ENCODE results near the gene NECAB2. TPM values are rescaled to one million over a fixed set of nuclear protein-coding genes. Genes with fewer than 3 reads are reported as not detected.
"Not testable (repeated sequence)": the region's sequence is repeated elsewhere in the genome, so short reads cannot be mapped to it uniquely, and the experiment has no call there.

Gene NECAB2
- total RNA-seq, 2 experiments from 2014 or later, result not detected

DNA sequence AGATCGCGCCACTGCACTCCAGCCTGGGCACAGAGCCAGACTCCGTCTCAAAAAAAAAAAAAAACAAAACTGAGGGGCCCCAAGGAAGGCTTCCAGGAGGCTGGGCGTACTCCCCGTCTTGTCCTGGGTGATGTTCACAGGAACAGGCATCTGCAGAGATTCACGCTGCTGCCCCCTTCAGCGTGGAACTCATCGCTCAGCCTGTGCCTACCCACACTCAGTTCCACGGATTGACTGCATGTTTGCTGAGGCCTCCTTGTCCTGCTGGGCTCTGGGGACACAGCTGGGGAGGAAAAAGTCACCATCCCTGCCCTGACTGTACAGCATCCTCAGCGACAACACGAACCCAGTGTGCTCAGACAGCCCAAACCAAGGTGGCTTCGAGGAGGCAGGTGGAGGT, 27.9 kb upstream of the NECAB2 start:
- no peaks in the 10 kb centered on the region for H3K27me3 Mint-ChIP-seq
- TF ChIP-seq, protein P1, sequence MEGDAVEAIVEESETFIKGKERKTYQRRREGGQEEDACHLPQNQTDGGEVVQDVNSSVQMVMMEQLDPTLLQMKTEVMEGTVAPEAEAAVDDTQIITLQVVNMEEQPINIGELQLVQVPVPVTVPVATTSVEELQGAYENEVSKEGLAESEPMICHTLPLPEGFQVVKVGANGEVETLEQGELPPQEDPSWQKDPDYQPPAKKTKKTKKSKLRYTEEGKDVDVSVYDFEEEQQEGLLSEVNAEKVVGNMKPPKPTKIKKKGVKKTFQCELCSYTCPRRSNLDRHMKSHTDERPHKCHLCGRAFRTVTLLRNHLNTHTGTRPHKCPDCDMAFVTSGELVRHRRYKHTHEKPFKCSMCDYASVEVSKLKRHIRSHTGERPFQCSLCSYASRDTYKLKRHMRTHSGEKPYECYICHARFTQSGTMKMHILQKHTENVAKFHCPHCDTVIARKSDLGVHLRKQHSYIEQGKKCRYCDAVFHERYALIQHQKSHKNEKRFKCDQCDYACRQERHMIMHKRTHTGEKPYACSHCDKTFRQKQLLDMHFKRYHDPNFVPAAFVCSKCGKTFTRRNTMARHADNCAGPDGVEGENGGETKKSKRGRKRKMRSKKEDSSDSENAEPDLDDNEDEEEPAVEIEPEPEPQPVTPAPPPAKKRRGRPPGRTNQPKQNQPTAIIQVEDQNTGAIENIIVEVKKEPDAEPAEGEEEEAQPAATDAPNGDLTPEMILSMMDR (IDR thresholded peaks at IDR 0.05), result no peak
- H3K27ac Mint-ChIP-seq, result no peak overlapping the region
- no peak overlapping the region for H3K4me3 ChIP-seq (ENCODE audit: low read length)
- H3K9me3 Mint-ChIP-seq, result no peaks in the 10 kb centered on the region
- intact Hi-C loops (cut with DNase I, micrococcal nuclease), result no loop called here
- ATAC-seq (ENCODE audit: poor library complexity) (no peak), DNase-seq (no peak)
- H3K4me1 Mint-ChIP-seq (ENCODE audit: low read depth), result peaks cover 4% of the 10 kb centered on the region
- CTCF ChIA-PET, result no interaction called here
- POLR2A ChIA-PET, result no interaction called here
- H3K36me3 ChIP-seq (ENCODE audit: insufficient read depth, low read length), result no peaks in the 10 kb centered on the region
- H3K4me1 ChIP-seq (ENCODE audit: insufficient read depth, low read length), result no peaks in the 10 kb centered on the region
- H3K9me3 ChIP-seq (ENCODE audit: control insufficient read depth in 1 of 2, insufficient read depth in 1 of 2, low read length in 2 of 2), result no peaks in the 10 kb centered on the region
- H3K27ac ChIP-seq (ENCODE audit: low read depth in 1 of 2, low read length in 2 of 2), result no peak overlapping the region
- H3K4me3 Mint-ChIP-seq, result no peak overlapping the region
- peaks cover 3% of the 10 kb centered on the region for H3K36me3 Mint-ChIP-seq (ENCODE audit: low read depth)
- H3K27me3 ChIP-seq (ENCODE audit: control insufficient read depth in 1 of 2, insufficient read depth in 2 of 2, low read length in 2 of 2), result no peaks in the 10 kb centered on the region

DNA sequence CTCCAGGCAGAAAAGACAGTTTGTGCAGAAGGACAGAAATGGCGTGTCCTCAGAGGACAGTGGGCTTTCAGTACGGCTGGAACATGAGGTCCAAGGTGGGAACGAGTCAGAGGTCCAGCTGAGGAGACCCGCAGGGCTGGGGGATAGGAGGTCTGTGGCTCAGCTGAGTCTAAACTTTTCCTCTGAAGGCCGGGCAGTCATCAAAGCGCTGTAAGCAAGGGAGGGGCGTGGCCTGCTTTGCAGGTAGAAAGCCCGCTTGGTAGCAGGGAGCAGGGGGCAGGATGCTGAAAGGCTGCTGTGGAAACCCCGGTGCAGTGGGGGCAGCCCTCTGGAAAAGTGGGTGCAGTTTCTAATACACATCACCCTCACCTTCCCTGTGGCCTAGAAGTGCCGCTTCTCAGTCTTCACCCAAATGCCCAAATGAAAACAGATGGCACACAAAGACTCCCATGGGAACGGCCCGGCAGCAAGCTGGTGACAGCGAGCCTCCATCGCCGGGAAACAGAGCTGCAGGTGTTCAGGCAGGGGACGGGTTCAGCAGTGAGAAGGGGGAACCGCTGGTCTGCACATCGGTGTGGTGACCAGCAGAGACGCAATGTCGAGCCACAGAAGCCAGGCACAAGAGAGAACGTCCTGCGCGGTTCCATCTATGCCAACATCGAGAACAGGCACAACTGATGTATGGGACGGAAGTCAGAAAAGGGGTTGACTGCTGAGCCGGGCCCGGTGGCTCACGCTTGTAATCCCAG, 27.2 kb upstream of the NECAB2 start:
- no peaks in the 10 kb centered on the region for H3K36me3 ChIP-seq (ENCODE audit: insufficient read depth, low read length)
- ChIA-PET POLR2A (interaction anchor here (0.6 kb wide), 1 partner anchor 1888 kb away, joined by 4 read pairs; no protein-coding TSS in a partner anchor), CTCF (no interaction called here)
- intact Hi-C loops (cut with DNase I, micrococcal nuclease), result no loop called here
- no peak overlapping the region for H3K27ac ChIP-seq (ENCODE audit: low read depth in 1 of 2, low read length in 2 of 2)
- no peaks in the 10 kb centered on the region for H3K9me3 Mint-ChIP-seq
- DNase-seq (no peak), ATAC-seq (ENCODE audit: poor library complexity) (no peak)
- no peak overlapping the region for H3K4me3 ChIP-seq (ENCODE audit: low read length)
- no peaks in the 10 kb centered on the region for H3K27me3 Mint-ChIP-seq
- no peaks in the 10 kb centered on the region for H3K4me1 ChIP-seq (ENCODE audit: insufficient read depth, low read length)
- H3K4me1 Mint-ChIP-seq (ENCODE audit: low read depth), result peaks cover 4% of the 10 kb centered on the region
- peaks cover 3% of the 10 kb centered on the region for H3K36me3 Mint-ChIP-seq (ENCODE audit: low read depth)
- TF ChIP-seq, protein P1 (IDR thresholded peaks at IDR 0.05), result no peak
- no peak overlapping the region for H3K27ac Mint-ChIP-seq
- no peaks in the 10 kb centered on the region for H3K9me3 ChIP-seq (ENCODE audit: control insufficient read depth in 1 of 2, insufficient read depth in 1 of 2, low read length in 2 of 2)
- no peak overlapping the region for H3K4me3 Mint-ChIP-seq
- H3K27me3 ChIP-seq (ENCODE audit: control insufficient read depth in 1 of 2, insufficient read depth in 2 of 2, low read length in 2 of 2), result no peaks in the 10 kb centered on the region

DNA sequence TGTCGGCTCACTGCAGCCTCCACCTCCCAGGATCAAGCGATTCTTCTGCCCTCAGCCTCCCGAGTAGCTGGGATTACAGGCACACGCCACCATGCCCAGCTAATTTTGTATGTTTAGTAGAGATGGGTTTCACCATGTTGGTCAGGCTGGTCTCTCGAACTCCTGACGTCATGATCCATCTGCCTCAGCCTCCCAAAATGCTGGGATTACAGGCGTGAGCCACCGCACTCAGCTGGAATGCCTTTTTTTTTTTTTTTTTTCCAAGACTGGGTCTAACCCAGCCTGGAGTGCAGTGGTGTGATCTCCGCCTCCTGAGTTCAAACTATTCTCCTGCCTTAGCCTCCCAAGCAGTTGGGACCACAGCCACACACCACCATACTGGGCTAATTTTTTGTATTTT, 26.5 kb upstream of the NECAB2 start:
- H3K4me3 ChIP-seq (ENCODE audit: low read length); H3K36me3 Mint-ChIP-seq (ENCODE audit: low read depth); intact Hi-C loops (cut with DNase I, micrococcal nuclease); H3K4me3 Mint-ChIP-seq; H3K27ac Mint-ChIP-seq; H3K27ac ChIP-seq (ENCODE audit: low read depth in 1 of 2, low read length in 2 of 2); H3K4me1 Mint-ChIP-seq (ENCODE audit: low read depth); H3K9me3 Mint-ChIP-seq; H3K4me1 ChIP-seq (ENCODE audit: insufficient read depth, low read length); H3K27me3 Mint-ChIP-seq; CTCF ChIA-PET; ATAC-seq (ENCODE audit: poor library complexity); H3K36me3 ChIP-seq (ENCODE audit: insufficient read depth, low read length); H3K27me3 ChIP-seq (ENCODE audit: control insufficient read depth in 1 of 2, insufficient read depth in 2 of 2, low read length in 2 of 2); H3K9me3 ChIP-seq (ENCODE audit: control insufficient read depth in 1 of 2, insufficient read depth in 1 of 2, low read length in 2 of 2); DNase-seq: not testable (repeated sequence)
- POLR2A ChIA-PET, result interaction anchor here (0.6 kb wide), 1 partner anchor 1889 kb away, joined by 4 read pairs; no protein-coding TSS in a partner anchor

DNA sequence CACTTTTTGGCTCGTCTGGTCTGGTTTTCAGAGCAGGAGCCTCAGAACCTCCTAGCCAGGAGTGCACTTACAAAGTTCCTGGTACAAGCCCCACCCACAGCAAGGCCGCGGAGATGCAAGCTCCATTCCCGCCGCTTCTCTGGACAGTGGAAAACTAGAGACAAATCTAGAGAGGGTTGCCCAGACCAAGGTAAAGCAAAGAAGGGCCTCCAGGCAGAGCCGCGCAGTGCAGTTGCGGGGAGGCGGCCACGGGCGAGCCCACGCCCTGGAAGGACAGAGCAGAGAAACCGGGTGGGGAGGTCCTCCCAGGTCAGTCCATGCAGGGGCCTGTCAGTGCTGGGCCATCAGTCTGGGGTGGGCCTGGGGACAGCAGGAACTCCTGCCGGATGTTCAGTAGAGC, 26.0 kb upstream of the NECAB2 start:
- Mint-ChIP-seq H3K27ac (no peak overlapping the region), H3K9me3 (no peaks in the 10 kb centered on the region), H3K4me3 (no peak overlapping the region), H3K36me3 (ENCODE audit: low read depth) (no peaks in the 10 kb centered on the region), H3K27me3 (no peaks in the 10 kb centered on the region), H3K4me1 (ENCODE audit: low read depth) (peaks cover 4% of the 10 kb centered on the region)
- ChIA-PET CTCF (no interaction called here), POLR2A (no interaction called here)
- ATAC-seq (ENCODE audit: poor library complexity) (no peak), DNase-seq (no peak)
- Histone ChIP-seq H3K27ac (ENCODE audit: low read depth in 1 of 2, low read length in 2 of 2) (no peak overlapping the region), H3K9me3 (ENCODE audit: control insufficient read depth in 1 of 2, insufficient read depth in 1 of 2, low read length in 2 of 2) (no peaks in the 10 kb centered on the region), H3K4me1 (ENCODE audit: insufficient read depth, low read length) (no peaks in the 10 kb centered on the region), H3K27me3 (ENCODE audit: control insufficient read depth in 1 of 2, insufficient read depth in 2 of 2, low read length in 2 of 2) (no peaks in the 10 kb centered on the region), H3K4me3 (ENCODE audit: low read length) (no peak overlapping the region), H3K36me3 (ENCODE audit: insufficient read depth, low read length) (no peaks in the 10 kb centered on the region)
- intact Hi-C loops (cut with DNase I, micrococcal nuclease), result no loop called here
- TF ChIP-seq, protein P1 (IDR thresholded peaks at IDR 0.05), result no peak
